Chondrocyte (in vitro differentiated cells): ENCODE results near the gene TMEM131L. TPM values are rescaled to one million over a fixed set of nuclear protein-coding genes. Genes with fewer than 3 reads are reported as not detected.

ENCODE experiments used
- DNase-seq: peaks from one replicate; pipeline ENCODE4 v3.0.0; 2021; ENCODE audit warnings: mixed read lengths, low spot score
- H3K27ac Mint-ChIP-seq: one replicate; pipeline ENCODE4 v1.8.0; 2021; ENCODE audit warnings: mild to moderate bottlenecking, moderate library complexity, mixed read lengths; ENCODE audit not compliant: unreplicated experiment
- H3K27me3 Mint-ChIP-seq: 2 replicates; pipeline ENCODE4 v1.8.0; 2021; ENCODE audit warnings: low read depth, mixed read lengths
- H3K36me3 Mint-ChIP-seq: 2 replicates; pipeline ENCODE4 v1.8.0; 2021; ENCODE audit warnings: low read depth, mixed read lengths
- H3K4me1 Mint-ChIP-seq: 2 replicates; pipeline ENCODE4 v1.8.0; 2021; ENCODE audit warnings: low read depth, mild to moderate bottlenecking, mixed read lengths
- H3K4me3 Mint-ChIP-seq: one replicate; pipeline ENCODE4 v1.8.0; 2021; ENCODE audit warnings: mild to moderate bottlenecking, moderate library complexity, mixed read lengths; ENCODE audit not compliant: unreplicated experiment
- H3K9me3 Mint-ChIP-seq: 2 replicates; pipeline ENCODE4 v1.8.0; 2021; ENCODE audit warnings: low read depth, mixed read lengths
- total RNA-seq: library from RNA; stranded (reverse); gene quantifications from 3 replicates; pipeline ENCODE4 v1.2.1, GENCODE V29; 2021
- TF ChIP-seq, protein P1 (sequence below): fragments of 200-600 bp; sonication (generic); IDR thresholded peaks from 2 replicates; pipeline ENCODE4 v1.5.0; 2021; ENCODE audit warnings: antibody characterized with exemption, mild to moderate bottlenecking, moderate library complexity

TMEM131L gene
- total RNA-seq, 1 donor from 2014 or later, result 8.4 TPM

DNA sequence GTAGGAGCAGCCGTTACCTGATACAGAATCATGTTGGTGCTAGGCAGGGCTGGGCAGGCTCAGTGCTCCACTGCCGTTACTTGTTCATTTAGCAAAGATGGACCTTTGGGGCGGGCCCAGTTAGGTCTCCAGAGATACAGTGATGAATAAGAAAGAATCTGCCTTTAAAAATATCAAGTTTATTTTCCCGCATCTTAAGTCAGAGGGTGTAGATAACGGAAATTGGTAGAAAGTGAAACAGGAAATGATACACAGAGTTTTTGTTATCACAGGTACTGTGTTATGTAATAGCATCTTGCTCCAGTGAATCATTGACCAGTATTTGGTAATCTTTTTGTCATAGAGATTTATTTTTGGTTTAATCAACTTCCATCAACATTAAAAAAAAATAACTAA lies 5.5 kb downstream of the TMEM131L start:
- H3K9me3 Mint-ChIP-seq, result no peaks in the 10 kb centered on the region
- H3K4me1 Mint-ChIP-seq, result peaks cover 33% of the 10 kb centered on the region
- peaks cover 9% of the 10 kb centered on the region for H3K36me3 Mint-ChIP-seq
- no peak overlapping the region for H3K4me3 Mint-ChIP-seq
- no peaks in the 10 kb centered on the region for H3K27me3 Mint-ChIP-seq
- TF ChIP-seq, protein P1, sequence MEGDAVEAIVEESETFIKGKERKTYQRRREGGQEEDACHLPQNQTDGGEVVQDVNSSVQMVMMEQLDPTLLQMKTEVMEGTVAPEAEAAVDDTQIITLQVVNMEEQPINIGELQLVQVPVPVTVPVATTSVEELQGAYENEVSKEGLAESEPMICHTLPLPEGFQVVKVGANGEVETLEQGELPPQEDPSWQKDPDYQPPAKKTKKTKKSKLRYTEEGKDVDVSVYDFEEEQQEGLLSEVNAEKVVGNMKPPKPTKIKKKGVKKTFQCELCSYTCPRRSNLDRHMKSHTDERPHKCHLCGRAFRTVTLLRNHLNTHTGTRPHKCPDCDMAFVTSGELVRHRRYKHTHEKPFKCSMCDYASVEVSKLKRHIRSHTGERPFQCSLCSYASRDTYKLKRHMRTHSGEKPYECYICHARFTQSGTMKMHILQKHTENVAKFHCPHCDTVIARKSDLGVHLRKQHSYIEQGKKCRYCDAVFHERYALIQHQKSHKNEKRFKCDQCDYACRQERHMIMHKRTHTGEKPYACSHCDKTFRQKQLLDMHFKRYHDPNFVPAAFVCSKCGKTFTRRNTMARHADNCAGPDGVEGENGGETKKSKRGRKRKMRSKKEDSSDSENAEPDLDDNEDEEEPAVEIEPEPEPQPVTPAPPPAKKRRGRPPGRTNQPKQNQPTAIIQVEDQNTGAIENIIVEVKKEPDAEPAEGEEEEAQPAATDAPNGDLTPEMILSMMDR, result no peak
- DNase-seq, result no peak
- H3K27ac Mint-ChIP-seq, result no peak overlapping the region

GRCh38 chr4:153472122-153473037 lies 6.2 kb downstream of the TMEM131L start:
- no peak for DNase-seq
- Mint-ChIP-seq H3K4me1 (peaks cover 34% of the 10 kb centered on the region), H3K9me3 (no peaks in the 10 kb centered on the region), H3K36me3 (peaks cover 9% of the 10 kb centered on the region), H3K4me3 (no peak overlapping the region), H3K27me3 (no peaks in the 10 kb centered on the region), H3K27ac (no peak overlapping the region)
- TF ChIP-seq, protein P1, result no peak

GRCh38 chr4:153474251-153474650 lies 8.1 kb downstream of the TMEM131L start:
- DNase-seq, result no peak
- Mint-ChIP-seq H3K9me3 (no peaks in the 10 kb centered on the region), H3K27me3 (no peaks in the 10 kb centered on the region), H3K27ac (no peak overlapping the region), H3K4me3 (no peak overlapping the region), H3K36me3 (peaks cover 9% of the 10 kb centered on the region), H3K4me1 (peaks cover 19% of the 10 kb centered on the region)
- TF ChIP-seq, protein P1, result no peak

GRCh38 chr4:153476829-153477574 lies 10.8 kb downstream of the TMEM131L start:
- no peak overlapping the region for H3K4me3 Mint-ChIP-seq
- H3K4me1 Mint-ChIP-seq, result peaks cover 18% of the 10 kb centered on the region
- no peaks in the 10 kb centered on the region for H3K27me3 Mint-ChIP-seq
- peaks cover 11% of the 10 kb centered on the region for H3K36me3 Mint-ChIP-seq
- no peak for DNase-seq
- no peaks in the 10 kb centered on the region for H3K9me3 Mint-ChIP-seq
- H3K27ac Mint-ChIP-seq, result no peak overlapping the region
- TF ChIP-seq, protein P1, result no peak

DNA sequence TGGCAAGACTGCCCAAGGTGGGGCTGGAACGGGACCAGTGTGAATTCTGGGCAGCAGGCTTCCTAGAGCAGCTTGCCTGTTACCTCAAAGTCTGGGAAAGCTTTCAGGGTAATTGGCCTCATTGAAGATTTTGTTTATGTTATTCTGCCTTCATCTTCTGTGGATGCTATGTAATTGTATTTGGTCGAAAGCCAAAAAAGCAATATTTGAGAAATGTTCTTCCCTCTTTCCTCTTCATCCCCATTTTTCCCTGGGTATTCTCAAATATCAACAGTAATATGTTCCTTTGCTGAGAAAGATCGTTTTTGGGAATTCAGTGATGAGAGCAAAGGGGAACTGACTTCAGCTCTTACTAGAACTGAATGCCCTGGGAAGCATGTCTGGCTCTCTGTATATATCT lies 12.9 kb downstream of the TMEM131L start:
- Mint-ChIP-seq H3K27ac (no peak overlapping the region), H3K36me3 (peaks cover 11% of the 10 kb centered on the region), H3K27me3 (no peaks in the 10 kb centered on the region), H3K4me3 (no peak overlapping the region), H3K4me1 (peaks cover 15% of the 10 kb centered on the region), H3K9me3 (no peaks in the 10 kb centered on the region)
- no peak for DNase-seq
- TF ChIP-seq, protein P1, result no peak
